Activated naive CD4-positive, alpha-beta T cell treated with Interleukin-2 at 50 U/mL for 16 hours (primary cell): ENCODE results near the gene IGFBP3.
A peak's percentile ranks its signal among the peaks of the same experiment; 100 is the strongest.

Experiments used
- DNase-seq: peaks from one replicate; pipeline ENCODE4 v3.0.0-alpha.2; 2020

Gene IGFBP3

DNA sequence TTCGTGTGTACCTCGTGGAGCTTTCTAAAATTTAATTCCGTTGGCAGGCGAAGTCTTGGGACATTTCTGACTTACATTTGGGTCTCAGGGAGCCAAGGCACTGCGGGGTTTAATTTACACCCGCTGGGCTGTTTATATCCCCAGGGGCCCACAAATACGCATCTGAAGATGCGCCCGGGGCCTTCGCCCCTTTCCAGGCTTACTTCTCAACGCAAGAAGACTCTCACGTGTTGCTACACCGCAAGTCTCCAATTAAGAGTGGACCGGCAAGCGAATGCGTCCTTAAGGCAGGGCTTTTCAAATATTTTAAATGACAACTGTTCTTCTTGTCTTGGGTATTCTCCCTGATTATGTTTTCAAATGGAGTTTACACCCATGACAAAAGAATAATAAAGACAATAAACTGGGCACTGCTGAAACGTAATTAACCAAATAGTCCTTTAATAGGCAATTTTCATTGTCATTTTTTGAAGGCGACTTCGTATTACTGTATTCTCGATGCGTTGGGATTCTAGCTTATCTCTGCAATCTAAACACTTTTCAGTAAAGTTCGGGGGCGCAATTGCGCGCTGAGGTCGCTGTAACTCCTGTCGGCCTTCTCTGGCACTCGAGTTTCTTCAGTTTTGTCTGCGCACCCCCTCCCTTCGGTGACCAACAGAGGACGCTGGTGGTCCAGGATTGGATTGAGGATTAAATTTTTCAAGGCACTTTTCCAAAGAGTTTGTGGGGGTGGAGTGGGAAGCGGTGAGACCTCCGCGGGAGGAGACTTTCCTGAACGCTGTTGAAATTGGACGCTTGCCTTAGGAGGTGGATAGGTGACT is 837 bp upstream of the IGFBP3 start:
- DNase-seq, result no peak

DNA sequence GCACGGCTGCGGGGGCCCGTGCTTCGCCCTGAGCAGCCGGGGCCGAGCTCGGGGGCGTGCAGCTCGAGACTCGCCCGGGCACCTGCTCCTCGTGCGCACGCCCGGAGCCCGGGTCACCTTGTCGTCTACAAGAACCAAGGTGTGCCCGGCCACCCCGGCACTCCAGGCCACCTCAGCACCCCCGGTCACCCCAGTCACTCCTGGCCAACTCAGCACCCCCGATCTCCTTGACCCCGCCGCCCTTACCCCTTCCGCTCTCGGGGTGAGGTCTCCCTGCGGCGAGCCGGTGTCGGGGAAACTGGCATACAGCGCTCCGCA is 268 bp upstream of the IGFBP3 start:
- DNase-seq, result no peak

DNA sequence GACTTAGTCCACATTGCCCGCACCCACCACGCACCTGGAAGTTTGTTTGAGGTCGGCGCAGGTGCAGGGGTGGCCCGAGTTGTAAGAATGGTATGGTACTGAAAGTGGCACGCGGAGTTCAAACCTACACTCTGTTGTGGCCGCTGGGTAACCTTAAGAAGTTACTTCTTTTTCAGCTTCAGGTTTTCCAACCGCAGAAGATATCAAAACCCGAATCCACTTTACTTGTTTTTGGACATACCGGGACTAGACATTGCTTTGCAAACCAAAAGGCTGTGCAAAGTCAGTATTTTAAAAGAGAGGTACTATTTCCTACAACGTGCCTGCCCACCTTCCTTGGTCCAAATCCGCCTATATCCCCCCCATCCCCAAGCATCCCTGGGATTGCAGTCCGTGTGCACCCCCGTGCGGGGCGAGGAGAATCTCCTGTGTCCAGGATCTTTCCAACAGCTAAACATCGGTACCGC is 1.0 kb downstream of the IGFBP3 start:
- no peak for DNase-seq

DNA sequence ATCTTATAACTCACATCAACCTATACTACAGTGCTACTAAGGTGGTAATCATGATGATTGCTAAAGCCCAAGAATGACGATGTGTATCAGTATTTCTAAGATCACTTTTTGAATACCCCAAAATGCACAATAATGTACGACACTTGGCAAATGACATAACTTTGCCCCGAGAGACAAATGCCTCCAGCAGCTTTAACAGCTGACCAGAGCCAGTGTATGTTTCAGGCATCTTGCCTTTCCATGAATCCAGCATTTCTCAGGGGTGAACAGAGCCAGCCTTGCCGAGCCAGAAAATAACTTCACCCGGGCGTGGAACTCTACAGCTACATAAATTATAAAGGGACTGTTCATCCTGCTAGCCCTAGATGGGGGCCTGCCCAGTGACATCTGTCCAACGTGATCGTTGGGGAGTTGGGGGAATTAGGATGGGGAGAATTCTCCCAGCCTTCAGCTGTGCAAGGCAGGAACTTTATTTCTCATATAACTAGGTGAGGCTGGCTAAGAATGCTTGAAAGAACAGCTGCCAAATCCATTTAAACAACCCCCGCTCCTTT is 1.8 kb downstream of the IGFBP3 start:
- DNase-seq, result no peak

- no peak for DNase-seq
Observed at GRCh38 chr7:45918556-45918955, 2.5 kb downstream of the IGFBP3 start.

DNA sequence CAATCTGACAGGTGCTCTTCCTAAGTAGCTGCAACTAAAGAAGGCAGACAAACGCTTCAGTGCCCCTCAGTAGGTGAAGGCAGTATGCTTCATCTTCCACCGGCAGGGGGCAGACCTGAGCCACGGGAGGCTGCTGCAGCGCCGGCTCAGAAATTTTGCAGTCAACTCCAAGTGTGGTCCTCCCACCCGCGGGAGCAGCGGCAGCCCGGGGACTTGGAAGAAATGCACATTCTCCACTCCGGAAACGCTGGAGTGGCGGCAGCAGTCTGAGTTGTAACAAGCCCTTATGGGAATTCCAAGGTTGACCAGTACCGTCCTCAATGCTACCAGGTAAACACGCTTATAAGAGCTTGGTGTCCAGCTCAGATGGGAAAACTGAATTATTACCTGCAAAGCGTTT is 3.4 kb downstream of the IGFBP3 start:
- peak; percentile 76 for DNase-seq

GRCh38 chr7:45917064-45917463 is 4.0 kb downstream of the IGFBP3 start:
- no peak for DNase-seq

DNA sequence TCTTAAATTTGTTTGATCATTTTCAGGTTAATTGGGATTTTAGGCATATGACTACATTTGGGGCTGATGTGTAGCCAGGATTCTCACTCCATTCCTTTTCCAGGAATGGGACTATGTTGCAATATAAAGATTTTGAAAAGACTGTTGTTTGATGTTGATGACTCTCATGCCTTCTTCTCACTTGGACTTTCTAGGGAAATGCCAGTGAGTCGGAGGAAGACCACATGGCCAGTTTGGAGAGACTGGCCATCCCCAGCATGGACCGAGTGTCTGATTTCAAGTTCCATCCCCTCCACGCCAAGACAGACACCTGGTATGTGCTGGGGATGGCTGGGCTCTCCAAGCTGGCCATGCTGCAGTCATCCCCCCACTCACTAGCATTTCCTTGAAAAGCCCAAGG is 5.5 kb downstream of the IGFBP3 start:
- DNase-seq, result no peak

GRCh38 chr7:45914911-45915310 is 6.2 kb downstream of the IGFBP3 start:
- no peak for DNase-seq

DNA sequence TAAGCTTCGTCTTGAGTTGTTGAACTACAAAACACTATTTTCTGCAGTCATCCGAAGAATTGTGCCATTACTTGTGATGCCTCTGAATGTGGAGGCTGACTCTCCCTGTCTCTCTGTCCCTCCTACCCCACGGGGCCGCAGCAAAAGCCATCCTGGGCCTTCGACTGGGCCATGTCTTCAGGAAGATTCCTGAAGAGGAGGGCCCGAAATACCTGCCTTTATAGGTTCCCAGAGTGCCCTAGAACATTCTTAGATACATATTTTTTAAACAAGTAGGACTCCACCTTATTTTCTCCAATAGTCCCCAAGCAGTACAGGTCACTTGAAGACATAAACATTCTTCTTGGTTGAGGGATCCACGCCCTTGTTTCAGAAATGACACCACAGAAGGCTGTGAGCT is 8.1 kb downstream of the IGFBP3 start:
- DNase-seq, result no peak

GRCh38 chr7:45911311-45911710 is 9.8 kb downstream of the IGFBP3 start:
- no peak for DNase-seq

- DNase-seq, result no peak
Observed at GRCh38 chr7:45910855-45911254, 10.2 kb downstream of the IGFBP3 start.

GRCh38 chr7:45909561-45909960 is 11.5 kb downstream of the IGFBP3 start:
- DNase-seq, result no peak

DNA sequence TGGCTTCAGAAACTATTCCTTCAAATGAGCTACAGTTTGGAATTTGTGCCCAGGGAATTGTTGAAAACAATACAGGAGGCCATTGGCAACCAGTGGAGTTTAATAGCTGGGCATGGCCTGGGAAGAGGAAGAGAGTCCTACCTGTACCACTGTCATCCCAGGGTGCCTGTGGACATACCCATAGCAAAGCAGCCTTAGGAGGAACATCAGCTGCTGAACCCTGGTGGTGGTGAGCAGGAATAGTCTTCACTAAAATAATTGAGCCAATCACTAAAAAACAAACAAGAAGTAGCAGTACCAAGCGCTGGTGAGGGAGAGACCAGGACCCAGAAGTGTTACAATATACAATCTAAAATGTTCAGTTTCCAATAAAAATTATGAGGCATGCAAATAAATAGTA is 18.3 kb downstream of the IGFBP3 start:
- no peak for DNase-seq

GRCh38 chr7:45901566-45901965 is 19.5 kb downstream of the IGFBP3 start:
- no peak for DNase-seq

DNA sequence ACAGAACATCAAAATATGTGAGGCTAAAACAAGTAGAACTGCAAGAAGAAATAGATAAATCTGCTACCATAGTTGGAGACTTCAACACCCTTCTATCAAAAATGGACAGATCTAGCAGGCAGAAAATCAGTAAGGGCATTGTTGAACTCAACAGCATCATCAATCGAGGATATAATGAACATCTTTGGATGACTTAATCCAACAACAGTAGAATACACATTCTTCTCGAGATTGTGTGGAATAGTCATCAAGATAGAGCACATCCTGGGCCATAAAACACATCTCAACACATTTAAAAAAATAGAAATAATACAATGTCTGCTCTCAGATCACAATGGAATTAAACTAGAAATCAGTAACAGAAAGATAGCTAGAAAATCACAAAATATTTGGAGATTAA is 22.9 kb downstream of the IGFBP3 start:
- no peak for DNase-seq

DNA sequence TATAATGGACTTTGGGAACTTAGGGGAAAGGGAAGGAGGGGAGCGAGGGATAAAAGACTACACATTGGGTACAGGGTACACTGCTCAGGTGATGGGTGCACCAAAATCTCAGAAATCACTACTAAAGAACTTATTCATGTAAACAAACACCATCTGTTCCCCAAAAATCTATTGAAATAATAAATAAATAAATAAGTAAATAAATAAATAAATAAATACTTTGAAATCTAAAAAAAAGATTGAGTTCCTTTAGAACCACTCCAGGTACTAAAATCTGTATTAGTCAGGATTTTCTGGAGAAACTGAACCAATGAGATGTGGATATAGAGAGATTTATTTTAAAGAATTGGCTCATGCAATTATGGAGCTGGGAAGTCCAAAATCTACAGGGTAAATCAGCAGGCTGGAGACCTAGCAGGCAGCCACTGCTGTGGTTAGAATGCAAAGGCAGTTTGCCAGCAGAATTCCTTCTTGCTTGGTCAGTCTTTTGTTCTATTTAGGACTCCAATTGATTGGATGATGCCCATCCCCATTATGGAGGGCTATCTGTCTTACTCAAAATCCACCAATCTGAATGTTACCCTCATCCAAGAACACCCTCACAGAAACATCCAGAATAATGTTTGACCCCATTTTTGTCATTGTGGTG is 23.9 kb downstream of the IGFBP3 start:
- DNase-seq, result no peak

GRCh38 chr7:45894665-45895062 is 26.4 kb downstream of the IGFBP3 start:
- no peak for DNase-seq

DNA sequence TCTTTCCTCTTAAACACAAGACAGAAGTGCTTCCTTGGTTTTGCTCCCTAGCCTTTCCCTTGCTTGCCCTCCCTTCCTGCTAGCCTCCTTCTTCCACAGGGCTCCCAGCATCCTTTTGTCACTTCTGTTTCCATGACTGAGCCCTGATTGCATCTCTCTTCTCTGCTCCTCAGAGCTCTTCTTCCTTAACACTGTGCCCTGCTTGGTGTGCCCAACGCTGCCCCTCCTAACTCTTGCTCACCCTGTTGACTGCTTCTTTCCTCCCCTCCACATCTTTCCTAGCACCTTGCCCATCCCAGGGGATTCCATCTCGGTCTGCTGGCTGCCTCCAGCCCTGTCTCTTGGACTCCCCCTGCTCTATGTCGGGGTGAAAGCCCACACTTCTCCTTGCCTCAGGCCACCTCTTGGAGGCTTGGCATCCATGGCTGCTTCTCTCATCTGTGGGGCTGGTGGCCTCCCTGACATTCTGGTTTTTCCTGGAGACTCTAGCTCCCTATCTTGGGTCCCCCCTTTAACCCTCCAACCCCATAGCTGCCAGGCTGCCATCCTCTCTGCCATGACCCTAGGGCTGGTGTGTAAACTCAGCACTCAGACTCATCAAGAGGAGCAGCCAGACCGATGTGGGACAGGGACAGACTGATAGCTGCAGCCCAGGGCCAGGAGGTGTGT is 26.9 kb downstream of the IGFBP3 start:
- no peak for DNase-seq

DNA sequence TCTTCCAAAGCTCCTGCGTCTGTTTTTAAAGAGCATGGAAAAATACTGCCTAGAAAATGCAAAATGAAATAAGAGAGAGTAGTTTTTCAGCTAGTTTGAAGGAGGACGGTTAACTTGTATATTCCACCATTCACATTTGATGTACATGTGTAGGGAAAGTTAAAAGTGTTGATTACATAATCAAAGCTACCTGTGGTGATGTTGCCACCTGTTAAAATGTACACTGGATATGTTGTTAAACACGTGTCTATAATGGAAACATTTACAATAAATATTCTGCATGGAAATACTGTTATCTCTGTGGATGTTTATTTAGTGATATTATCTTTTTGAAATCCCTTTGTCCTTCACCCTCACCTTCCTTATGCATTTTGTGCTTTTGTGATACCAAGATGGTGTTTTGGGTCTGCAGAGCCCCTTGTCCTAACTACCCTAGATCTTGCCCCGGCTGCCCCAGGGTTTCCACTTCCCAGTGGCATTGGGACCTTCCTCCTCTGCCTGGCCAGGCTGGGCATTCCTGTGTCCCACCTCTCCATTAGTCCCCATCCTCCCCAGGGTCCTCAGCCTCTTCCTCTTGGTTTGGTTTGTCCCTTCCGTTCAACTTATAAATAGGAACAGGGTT is 27.6 kb downstream of the IGFBP3 start:
- DNase-seq, result no peak

DNA sequence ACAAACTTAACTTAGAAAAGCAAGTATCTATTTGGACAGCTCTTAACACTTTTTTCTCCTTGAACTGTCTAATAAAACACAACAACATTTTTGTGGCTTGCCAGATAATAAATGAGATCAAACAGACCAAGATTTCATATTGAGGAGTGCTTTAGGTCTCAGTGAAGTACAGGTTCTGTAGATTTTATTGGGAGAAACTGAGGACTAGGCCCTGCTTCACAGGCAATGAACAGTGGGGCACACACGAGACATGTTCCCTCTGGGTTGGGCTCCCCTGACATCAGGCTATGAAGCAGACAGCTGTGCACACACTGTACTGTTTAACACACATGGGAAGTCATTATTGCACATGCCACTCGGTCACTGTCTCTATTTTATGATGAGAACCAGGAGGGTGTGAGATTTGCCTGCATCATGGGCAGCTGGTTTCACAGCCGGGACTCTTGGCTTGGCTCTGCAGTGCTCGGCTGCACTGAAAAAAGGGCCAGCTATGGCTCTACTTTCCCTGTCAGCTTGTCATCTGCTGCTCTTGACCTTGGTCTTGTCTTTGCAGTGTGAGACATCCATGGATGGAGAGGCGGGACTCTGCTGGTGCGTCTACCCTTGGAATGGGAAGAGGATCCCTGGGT is 28.6 kb downstream of the IGFBP3 start:
- no peak for DNase-seq

- no peak for DNase-seq
Observed at GRCh38 chr7:45891462-45892402, 29.3 kb downstream of the IGFBP3 start.
